Testis (tissue), 2 donors: ENCODE data around the gene TCF4.

Experiments used
- CTCF ChIP-seq, 3 experiments: fragments of 450-650 bp in 2 of 3; fragments of 200-600 bp in 1 of 3; sonication (generic) in 1 of 3; IDR thresholded peaks; one replicate each; pipeline ENCODE4 v1.5.1; 2016 to 2019; ENCODE audit warnings: antibody characterized with exemption in 3 of 3, mild to moderate bottlenecking in 2 of 3, moderate library complexity in 1 of 3
- POLR2A ChIP-seq: fragments of 450-650 bp; IDR thresholded peaks from one replicate; pipeline ENCODE4 v1.6.1; 2017; ENCODE audit warnings: antibody characterized with exemption, mild to moderate bottlenecking, moderate library complexity

DNA sequence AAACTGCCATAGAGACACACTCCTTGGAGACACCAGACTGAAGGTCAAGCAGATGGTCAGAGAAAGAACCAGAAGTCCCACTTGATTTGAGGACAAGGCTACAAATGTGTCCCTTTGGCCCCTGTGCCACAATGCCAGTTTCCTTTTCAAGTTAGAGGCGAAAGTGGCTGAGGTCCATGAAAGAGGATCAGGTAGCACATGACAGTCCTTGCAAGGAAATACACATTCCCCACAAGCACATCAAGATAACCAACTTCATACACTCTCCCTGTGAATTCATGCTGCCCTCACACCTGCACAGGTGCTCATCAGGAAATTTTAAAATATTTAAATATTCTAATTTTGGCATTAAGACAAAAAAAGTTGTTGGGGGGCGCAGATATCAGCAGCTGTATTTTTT lies 218.6 kb downstream of the TCF4 start:
- no peak for TF ChIP-seq POLR2A
- no peak for TF ChIP-seq CTCF (IDR thresholded peaks at IDR 0.05)
